GM21619 (cell line): ENCODE results near the gene PRAC2.

Experiments
- ATAC-seq: cut with Tn5 transposase; IDR thresholded peaks from one replicate; pipeline ENCODE4 v1.9.1; 2021; ENCODE audit not compliant: unreplicated experiment

PRAC2 gene

GRCh38 chr17:48733632-48734328, 10.8 kb downstream of the PRAC2 start:
- ATAC-seq, result no peak

DNA sequence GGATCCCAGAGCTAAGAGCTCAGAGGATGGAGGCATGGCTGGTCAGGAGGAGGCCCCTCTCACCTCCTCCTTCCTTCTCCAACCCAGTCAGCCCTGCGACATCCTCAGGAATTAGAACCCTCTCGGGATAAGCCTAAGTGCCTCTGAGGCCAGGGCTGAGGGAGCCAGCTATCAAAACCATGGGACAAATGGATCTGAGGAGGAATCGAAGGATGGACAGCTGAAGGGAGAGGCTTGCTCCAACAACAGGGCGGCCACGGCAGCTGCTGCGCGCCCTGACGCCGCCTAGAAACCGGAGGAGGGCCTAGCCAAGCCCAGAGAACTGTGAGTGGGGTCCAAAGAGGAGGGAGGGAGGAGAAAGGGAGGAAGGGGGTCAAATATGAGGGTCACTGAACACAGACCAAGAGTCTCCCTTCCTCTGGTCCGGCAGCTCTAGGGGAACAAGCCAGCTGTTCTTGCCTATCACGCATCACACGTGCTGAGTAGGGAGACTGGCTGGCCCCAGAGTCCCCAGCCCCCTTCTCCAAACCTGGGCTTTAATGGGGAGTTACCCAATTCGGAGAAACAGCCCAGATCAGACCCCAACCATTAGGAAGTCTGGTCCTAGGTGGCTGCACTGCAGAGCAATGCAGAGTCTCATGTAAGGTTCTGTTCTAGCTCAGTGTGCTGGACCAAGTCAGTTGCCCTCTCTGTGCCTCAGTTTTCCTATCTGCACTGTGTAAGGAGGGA, 11.5 kb downstream of the PRAC2 start:
- ATAC-seq, result no peak

DNA sequence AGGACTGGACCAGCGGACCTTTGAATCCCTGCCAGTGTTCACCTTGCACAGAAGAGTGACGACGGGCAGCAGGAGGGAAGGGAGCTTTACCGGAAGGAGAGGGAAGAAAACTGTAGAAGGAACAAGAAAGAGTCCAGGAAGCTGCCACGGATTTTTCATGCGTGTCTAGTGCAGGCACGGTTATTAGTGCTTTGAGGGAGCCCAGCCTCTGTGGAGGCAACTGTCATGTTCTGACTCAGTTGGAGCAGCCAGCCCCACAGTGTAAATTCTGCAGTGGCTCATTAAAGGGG, 12.0 kb downstream of the PRAC2 start:
- no peak for ATAC-seq

GRCh38 chr17:48737330-48738043, 14.5 kb downstream of the PRAC2 start:
- ATAC-seq, result no peak

DNA sequence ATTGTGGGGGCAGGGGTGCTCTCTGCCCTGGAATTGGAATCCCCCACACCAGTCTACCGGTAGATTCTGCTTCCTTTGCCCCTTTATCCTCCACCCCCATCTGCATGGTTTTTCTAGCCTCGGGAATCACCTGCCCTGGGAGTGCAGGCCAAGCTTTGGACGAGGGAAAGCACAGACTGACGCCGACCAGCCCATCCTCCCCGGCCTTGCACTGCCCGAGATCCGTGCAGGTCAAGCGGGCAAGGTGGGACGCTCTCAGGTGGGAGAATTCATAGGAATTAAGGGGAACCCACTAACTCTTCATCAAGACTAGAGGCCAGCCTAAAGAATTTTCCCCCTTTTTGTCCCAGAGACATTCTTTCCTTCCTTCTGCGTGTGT, 15.4 kb downstream of the PRAC2 start:
- ATAC-seq, result no peak

DNA sequence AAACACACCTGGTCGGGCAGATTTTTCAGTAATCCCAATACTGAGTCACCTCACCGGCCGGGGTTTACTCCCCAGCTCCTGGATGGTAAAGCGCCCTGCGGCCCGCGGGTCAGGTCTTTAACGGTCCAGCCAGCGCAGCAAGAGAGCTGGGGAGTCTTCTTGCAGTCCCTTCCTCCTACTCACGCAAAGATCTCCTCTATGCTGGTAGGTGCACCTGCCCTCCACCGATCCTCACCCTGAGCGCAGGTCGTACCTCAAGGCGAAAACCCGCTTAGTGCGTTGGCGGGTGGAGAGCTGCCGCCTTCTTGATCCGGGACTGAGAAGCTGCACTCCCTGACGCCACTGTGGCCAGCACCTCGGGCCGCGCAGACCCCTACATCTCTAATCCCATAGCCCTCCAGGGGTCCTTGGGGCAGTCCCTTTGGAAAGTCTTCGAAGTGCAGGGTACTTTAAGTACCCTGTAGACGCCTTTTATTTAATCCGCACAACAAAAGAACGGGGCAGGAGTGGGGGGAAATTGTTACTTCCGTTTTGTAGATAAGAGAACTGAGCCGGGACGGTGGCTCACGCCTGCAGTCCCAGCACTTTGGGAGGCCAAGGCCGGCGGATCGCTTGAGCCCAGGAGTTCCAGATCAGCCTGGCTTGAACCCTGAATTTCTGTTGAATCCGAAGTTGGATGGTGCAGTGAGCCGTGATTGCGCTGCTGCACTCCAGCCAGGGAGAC, 16.0 kb downstream of the PRAC2 start:
- no peak for ATAC-seq

GRCh38 chr17:48740537-48740936, 17.6 kb downstream of the PRAC2 start:
- ATAC-seq, result no peak

DNA sequence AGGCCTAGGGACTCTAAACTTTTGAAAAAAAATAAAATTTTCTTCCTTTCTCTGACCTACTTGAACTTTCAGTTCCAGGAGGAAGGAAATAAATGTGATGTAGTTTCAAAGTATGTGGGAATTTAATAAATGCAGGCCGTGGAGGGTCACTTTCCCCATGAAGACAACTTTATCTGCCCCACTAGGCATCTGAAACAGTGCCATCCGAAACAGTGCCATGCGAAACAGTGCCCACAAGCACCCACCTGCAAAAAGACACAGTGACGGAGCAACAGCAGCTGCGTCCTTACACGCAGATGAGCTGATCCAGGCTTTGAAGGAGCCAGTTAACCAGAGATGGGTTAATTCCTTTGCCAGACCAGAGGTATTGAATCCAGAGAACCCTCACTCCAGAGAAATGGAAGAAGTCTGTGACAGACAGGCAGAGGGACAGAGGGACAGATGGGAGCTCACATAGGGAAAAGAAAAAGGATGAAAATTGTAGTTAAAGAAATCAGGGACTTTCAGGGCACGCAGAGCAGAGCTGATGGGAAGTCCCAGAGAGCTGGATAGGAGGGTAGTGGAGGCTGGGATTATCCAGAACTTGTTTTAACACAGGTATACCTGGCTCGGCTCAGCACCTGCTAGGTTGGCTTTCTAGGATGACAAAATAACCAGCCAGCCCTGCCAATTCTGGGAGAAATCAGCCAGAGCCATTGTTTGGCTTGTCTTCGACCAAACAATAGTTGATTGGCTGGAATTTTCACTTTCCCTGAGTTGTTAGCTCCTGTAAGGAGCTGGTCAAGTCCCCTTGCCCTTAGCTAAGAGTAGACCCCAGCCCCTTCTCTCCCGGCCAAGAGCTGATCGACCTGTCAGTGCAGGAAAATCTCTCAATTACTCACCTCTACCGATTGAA, 22.6 kb downstream of the PRAC2 start:
- no peak for ATAC-seq

DNA sequence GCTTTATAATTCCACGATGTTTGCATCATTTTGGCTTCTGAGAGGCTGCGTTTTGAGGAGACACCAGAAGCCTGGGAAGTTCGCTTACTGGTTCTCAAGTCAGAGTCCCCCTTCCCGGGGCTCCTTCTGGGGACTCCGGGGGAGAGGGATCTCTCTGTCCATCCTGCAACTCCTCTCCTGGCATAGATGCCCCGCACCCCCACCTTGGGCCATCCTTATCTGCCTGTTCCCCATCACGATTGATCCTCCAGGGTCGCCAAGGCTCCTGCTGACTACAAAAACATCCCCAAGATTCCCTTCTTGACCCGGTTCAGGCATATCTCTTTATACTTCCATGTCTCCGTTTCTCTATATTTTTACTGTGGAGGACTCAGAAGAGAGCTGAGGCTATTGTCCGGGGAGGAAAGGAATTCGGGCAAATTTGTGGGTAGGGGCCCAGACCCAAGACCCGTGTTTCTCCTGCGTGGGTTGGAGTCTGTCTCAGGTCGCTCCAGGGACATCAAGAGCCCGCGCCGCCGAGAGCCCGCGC, 24.0 kb downstream of the PRAC2 start:
- ATAC-seq, result no peak

DNA sequence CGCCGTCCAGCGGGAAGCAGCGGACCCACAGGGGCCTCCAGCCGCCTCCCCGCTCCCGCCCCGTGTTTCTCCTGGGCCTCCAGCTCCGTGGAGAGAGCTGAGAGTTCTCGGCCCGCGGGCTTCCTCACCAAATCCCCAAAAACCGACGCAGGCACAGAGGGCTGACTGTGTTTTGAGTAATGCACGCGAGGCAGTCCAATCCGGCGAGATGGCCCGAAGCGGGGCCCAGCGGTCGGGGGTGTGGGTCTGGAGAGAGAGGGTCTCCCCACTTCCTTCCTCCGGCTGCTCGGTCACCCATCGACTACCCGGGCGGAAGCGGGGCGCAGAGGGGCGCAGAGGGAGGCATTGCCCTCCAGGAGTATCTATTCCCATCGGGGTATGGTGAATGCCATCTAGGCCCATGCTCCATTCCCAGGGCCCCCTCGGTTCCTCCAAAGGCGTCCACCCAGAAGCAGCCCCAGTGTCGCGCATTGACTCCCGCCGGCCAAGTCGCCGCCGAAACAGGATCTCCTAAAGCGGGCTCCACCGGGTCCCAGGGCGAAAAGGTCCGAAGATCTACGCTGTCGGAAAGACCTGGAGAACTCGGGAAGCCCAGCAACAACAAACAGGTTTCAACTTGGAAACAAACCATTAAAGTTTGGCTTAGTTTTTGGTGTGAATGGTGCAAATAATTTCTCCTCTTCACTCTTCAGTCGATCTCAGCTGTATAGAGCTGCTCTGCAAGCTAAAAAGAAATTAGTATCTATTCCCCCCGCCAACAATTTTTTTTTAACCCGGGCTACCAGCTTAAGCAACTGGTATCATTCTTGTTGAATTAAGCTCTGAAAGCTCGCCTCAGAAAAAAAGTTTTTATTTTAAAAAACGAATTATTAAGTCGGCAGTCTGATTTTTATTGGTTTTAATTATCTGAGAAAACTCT, 24.7 kb downstream of the PRAC2 start:
- no peak for ATAC-seq

GRCh38 chr17:48748718-48749566, 26.0 kb downstream of the PRAC2 start:
- no peak for ATAC-seq

GRCh38 chr17:48749621-48750553, 26.9 kb downstream of the PRAC2 start:
- no peak for ATAC-seq

DNA sequence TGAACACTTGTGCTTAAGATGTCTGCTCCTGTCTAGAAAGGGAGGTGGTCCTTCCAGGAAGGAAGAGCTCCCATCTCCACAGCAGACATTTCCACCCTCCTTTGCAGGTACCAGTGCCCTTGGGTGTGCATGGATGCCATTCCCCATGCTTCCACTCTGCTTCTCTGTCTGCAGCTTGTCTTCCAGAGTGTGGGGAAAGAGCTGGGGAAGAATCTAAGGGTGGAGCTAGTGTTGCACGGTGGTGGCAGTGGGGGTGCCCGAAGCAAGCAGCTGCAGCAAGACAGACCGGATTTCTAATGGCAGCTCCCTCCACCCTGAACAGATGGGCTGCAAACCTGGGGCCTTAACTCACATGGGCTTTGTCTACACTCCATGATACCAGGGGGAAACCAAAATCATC, 28.2 kb downstream of the PRAC2 start:
- ATAC-seq, result no peak

GRCh38 chr17:48751733-48752398, 28.9 kb downstream of the PRAC2 start:
- no peak for ATAC-seq

DNA sequence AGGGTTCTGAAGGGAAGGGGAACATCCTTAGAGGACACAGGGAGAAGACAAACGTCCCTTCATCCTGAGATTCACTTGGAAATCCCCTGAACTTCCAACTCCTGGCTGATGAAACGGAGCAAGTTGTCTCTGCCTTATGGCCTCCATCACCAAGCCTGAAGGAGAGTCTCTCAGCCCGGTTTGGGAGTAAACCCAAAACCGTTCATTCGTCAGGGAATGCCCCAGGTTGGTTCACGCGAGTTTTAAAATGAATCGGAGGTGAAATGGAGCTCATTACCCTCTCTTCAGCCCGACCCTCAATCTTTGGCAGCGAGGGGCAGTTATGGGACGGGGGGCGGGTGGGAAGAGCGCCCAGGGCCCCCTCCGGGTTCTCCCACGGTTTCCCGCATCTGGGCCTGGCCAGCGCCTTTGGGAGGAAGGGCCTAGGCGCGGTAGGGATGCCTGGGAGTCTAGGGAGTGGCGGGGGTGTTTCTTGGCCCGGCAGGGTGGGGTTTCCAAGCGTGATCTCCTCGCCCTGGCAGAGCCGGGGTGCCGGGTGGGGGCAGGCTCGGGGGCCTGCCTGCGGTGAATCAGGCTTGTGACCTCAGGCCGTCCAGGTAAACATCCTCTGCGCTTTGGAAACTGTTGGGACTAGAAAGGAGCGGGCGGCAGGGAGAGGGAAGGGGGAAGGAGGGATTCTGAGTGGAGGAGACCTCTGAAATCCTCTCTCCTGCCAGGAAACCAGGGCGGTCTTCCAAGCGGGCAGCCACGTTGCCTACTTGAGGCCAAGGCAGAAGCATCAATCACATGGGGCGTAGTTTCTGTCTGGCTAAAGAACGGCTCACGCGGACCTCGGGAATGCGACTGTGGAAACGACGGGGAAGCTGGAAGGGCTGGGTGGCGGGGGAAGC, 29.7 kb downstream of the PRAC2 start:
- ATAC-seq, result no peak
